ENCODE data around the gene TIRAP. TPM values are rescaled to one million over a fixed set of nuclear protein-coding genes. Genes with fewer than 3 reads are reported as not detected.

Gene TIRAP
- total and polyA plus RNA-seq, 9 of the 15 experiments (the other 6 are each of a cell fraction or from before 2014, with no cell fraction given) = 0.60 to 8.7 (median 3.7) TPM

DNA sequence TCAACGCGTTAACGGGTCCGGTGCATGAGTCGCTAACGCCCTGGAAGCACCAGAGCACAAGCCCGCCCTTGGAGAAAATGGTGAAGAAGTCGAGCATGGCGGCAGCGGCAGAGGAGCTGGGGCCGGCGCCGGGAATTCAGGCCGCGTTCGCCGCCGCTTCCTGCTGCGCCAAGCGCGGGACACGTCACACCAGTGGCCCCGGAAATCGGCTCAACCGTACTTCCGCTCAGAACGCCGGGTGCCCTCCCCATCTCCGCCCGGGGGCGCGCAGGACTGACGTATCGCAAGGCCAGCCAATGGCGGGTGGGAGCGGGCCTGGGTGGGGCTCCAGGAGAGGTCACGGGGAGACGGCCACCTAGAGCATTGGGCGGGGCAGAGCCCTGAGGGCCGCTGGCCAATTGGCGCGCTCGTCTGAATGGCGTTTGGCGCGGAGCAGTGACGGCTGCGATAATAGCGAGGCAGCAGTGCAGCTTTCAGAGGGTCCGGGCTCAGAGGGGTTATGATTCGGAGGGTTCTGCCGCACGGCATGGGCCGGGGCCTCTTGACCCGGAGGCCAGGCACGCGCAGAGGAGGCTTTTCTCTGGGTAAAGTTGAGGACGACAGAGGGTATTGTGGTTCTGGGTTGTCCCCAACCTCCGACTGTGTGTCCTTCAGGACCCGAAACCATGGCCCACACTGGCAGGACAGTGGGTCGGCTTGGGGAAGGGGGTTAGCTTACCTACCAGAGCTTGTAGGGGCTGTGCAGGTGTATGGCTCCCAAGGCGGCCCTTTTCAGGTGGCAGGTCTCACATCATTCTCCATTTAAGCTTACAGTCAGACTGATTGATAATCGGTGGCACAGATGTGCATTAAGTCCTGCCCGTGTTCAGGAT is 13.9 kb upstream of the TIRAP start, which contains the start of the genes FOXRED1 and SRPRA (continued):
- TF ChIP-seq, protein P1, sequence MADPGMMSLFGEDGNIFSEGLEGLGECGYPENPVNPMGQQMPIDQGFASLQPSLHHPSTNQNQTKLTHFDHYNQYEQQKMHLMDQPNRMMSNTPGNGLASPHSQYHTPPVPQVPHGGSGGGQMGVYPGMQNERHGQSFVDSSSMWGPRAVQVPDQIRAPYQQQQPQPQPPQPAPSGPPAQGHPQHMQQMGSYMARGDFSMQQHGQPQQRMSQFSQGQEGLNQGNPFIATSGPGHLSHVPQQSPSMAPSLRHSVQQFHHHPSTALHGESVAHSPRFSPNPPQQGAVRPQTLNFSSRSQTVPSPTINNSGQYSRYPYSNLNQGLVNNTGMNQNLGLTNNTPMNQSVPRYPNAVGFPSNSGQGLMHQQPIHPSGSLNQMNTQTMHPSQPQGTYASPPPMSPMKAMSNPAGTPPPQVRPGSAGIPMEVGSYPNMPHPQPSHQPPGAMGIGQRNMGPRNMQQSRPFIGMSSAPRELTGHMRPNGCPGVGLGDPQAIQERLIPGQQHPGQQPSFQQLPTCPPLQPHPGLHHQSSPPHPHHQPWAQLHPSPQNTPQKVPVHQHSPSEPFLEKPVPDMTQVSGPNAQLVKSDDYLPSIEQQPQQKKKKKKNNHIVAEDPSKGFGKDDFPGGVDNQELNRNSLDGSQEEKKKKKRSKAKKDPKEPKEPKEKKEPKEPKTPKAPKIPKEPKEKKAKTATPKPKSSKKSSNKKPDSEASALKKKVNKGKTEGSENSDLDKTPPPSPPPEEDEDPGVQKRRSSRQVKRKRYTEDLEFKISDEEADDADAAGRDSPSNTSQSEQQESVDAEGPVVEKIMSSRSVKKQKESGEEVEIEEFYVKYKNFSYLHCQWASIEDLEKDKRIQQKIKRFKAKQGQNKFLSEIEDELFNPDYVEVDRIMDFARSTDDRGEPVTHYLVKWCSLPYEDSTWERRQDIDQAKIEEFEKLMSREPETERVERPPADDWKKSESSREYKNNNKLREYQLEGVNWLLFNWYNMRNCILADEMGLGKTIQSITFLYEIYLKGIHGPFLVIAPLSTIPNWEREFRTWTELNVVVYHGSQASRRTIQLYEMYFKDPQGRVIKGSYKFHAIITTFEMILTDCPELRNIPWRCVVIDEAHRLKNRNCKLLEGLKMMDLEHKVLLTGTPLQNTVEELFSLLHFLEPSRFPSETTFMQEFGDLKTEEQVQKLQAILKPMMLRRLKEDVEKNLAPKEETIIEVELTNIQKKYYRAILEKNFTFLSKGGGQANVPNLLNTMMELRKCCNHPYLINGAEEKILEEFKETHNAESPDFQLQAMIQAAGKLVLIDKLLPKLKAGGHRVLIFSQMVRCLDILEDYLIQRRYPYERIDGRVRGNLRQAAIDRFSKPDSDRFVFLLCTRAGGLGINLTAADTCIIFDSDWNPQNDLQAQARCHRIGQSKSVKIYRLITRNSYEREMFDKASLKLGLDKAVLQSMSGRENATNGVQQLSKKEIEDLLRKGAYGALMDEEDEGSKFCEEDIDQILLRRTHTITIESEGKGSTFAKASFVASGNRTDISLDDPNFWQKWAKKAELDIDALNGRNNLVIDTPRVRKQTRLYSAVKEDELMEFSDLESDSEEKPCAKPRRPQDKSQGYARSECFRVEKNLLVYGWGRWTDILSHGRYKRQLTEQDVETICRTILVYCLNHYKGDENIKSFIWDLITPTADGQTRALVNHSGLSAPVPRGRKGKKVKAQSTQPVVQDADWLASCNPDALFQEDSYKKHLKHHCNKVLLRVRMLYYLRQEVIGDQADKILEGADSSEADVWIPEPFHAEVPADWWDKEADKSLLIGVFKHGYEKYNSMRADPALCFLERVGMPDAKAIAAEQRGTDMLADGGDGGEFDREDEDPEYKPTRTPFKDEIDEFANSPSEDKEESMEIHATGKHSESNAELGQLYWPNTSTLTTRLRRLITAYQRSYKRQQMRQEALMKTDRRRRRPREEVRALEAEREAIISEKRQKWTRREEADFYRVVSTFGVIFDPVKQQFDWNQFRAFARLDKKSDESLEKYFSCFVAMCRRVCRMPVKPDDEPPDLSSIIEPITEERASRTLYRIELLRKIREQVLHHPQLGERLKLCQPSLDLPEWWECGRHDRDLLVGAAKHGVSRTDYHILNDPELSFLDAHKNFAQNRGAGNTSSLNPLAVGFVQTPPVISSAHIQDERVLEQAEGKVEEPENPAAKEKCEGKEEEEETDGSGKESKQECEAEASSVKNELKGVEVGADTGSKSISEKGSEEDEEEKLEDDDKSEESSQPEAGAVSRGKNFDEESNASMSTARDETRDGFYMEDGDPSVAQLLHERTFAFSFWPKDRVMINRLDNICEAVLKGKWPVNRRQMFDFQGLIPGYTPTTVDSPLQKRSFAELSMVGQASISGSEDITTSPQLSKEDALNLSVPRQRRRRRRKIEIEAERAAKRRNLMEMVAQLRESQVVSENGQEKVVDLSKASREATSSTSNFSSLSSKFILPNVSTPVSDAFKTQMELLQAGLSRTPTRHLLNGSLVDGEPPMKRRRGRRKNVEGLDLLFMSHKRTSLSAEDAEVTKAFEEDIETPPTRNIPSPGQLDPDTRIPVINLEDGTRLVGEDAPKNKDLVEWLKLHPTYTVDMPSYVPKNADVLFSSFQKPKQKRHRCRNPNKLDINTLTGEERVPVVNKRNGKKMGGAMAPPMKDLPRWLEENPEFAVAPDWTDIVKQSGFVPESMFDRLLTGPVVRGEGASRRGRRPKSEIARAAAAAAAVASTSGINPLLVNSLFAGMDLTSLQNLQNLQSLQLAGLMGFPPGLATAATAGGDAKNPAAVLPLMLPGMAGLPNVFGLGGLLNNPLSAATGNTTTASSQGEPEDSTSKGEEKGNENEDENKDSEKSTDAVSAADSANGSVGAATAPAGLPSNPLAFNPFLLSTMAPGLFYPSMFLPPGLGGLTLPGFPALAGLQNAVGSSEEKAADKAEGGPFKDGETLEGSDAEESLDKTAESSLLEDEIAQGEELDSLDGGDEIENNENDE (IDR thresholded peaks at IDR 0.05; ENCODE audit: low read depth, low read length) = no peak
- TF ChIP-seq ETV6 (IDR thresholded peaks at IDR 0.05; ENCODE audit: borderline replicate concordance in 1 of 2, low read depth in 2 of 2, low read length in 1 of 2) (no peak), ETV6 (CRISPR knock-in tag; IDR thresholded peaks at IDR 0.05; ENCODE audit: borderline replicate concordance) (no peak), NFE2 (IDR thresholded peaks at IDR 0.05; ENCODE audit: low read depth) (no peak), RBFOX2 (IDR thresholded peaks at IDR 0.05; ENCODE audit: low read depth, low read length) (peak; percentile 97), ZNF212 (CRISPR knock-in tag; IDR thresholded peaks at IDR 0.05) (no peak), ZNF217 (CRISPR knock-in tag; IDR thresholded peaks at IDR 0.05) (no peak), IRF2 (CRISPR knock-in tag; IDR thresholded peaks at IDR 0.05) (no peak), ZFX (CRISPR knock-in tag; IDR thresholded peaks at IDR 0.05) (peak; percentile 75), EZH2 (IDR thresholded peaks at IDR 0.05; ENCODE audit: borderline replicate concordance, low read depth, low read length) (no peak), SMAD2 (IDR thresholded peaks at IDR 0.05; ENCODE audit: low read depth, low read length) (no peak), SMC3 (conservative IDR thresholded peaks at IDR 0.05; ENCODE audit: insufficient read depth, low read depth, low read length) (no peak)
- TF ChIP-seq, protein P2, sequence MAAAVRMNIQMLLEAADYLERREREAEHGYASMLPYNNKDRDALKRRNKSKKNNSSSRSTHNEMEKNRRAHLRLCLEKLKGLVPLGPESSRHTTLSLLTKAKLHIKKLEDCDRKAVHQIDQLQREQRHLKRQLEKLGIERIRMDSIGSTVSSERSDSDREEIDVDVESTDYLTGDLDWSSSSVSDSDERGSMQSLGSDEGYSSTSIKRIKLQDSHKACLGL (CRISPR knock-in tag; IDR thresholded peaks at IDR 0.05; ENCODE audit: borderline replicate concordance, poor library complexity, severe bottlenecking) = no peak
- TF ChIP-seq, protein P3, sequence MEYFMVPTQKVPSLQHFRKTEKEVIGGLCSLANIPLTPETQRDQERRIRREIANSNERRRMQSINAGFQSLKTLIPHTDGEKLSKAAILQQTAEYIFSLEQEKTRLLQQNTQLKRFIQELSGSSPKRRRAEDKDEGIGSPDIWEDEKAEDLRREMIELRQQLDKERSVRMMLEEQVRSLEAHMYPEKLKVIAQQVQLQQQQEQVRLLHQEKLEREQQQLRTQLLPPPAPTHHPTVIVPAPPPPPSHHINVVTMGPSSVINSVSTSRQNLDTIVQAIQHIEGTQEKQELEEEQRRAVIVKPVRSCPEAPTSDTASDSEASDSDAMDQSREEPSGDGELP (CRISPR knock-in tag; IDR thresholded peaks at IDR 0.05; ENCODE audit: borderline replicate concordance) = peak; percentile 74; the same call in 1 of the 2 replicates

Measured in K562 (cell line).